Measurements from ENCODE around the gene DACT2. TPM values are rescaled to one million over a fixed set of nuclear protein-coding genes. Genes with fewer than 3 reads are reported as not detected.

Gene DACT2
- total and polyA plus RNA-seq, 2 experiments from 2014 or later = not detected

GRCh38 chr6:168304752-168305015 lies 14.9 kb downstream of the DACT2 start:
- Histone ChIP-seq H3K4me2 (ENCODE audit: unreplicated experiment) (no peak overlapping the region), H3K4me3 (no peak overlapping the region), H4K20me1 (ENCODE audit: insufficient read depth) (no peaks in the 10 kb centered on the region), H3K9ac (no peak overlapping the region), H3K4me1 (ENCODE audit: insufficient read depth) (no peaks in the 10 kb centered on the region), H3K27ac (no peak overlapping the region), H3K36me3 (ENCODE audit: low read depth) (no peaks in the 10 kb centered on the region), H3K79me2 (ENCODE audit: insufficient read depth) (no peaks in the 10 kb centered on the region), H3K9me2 (ENCODE audit: insufficient read depth) (no peaks in the 10 kb centered on the region), H3K9me3 (ENCODE audit: low read depth) (no peaks in the 10 kb centered on the region), H3K27me3 (replicated peaks; ENCODE audit: insufficient read depth) (no peaks in the 10 kb centered on the region), H3F3A (ENCODE audit: insufficient read depth) (no peaks in the 10 kb centered on the region), H2AFZ (no peak overlapping the region)
- TF ChIP-seq EZH2 (IDR thresholded peaks at IDR 0.05; ENCODE audit: insufficient read depth, poor library complexity, severe bottlenecking) = no peak
- no peak for TF ChIP-seq EZH2phosphoT487 (IDR thresholded peaks at IDR 0.05; ENCODE audit: insufficient read depth, low read depth)
- no peak for DNase-seq
- in situ Hi-C loops (cut with MboI) = no loop called here
- WGBS, 2 experiments (ENCODE audit: low coverage in 1 of 2, low lambda C conversion rate in 2 of 2, missing lambda C conversion rate in 2 of 2) = 51 to 59% methylated on average over 7 of the region's 7 CpGs

- Histone ChIP-seq H3K36me3 (ENCODE audit: low read depth) (no peaks in the 10 kb centered on the region), H3F3A (ENCODE audit: insufficient read depth) (no peaks in the 10 kb centered on the region), H3K9me3 (ENCODE audit: low read depth) (no peaks in the 10 kb centered on the region), H3K9ac (no peak overlapping the region), H3K9me2 (ENCODE audit: insufficient read depth) (no peaks in the 10 kb centered on the region), H3K4me1 (ENCODE audit: insufficient read depth) (no peaks in the 10 kb centered on the region), H2AFZ (no peak overlapping the region), H3K79me2 (ENCODE audit: insufficient read depth) (no peaks in the 10 kb centered on the region), H3K4me2 (ENCODE audit: unreplicated experiment) (no peak overlapping the region), H3K4me3 (no peak overlapping the region), H4K20me1 (ENCODE audit: insufficient read depth) (no peaks in the 10 kb centered on the region), H3K27ac (no peak overlapping the region), H3K27me3 (replicated peaks; ENCODE audit: insufficient read depth) (no peaks in the 10 kb centered on the region)
- DNase-seq = no peak
- in situ Hi-C loops (cut with MboI) = no loop called here
- WGBS, 2 experiments (ENCODE audit: low coverage in 1 of 2, low lambda C conversion rate in 2 of 2, missing lambda C conversion rate in 2 of 2) = 64 to 68% methylated on average over 16 of the region's 16 CpGs
- no peak for TF ChIP-seq EZH2 (IDR thresholded peaks at IDR 0.05; ENCODE audit: insufficient read depth, poor library complexity, severe bottlenecking)
- TF ChIP-seq EZH2phosphoT487 (IDR thresholded peaks at IDR 0.05; ENCODE audit: insufficient read depth, low read depth) = no peak
Measured at GRCh38 chr6:168303982-168304751, 15.4 kb downstream of the DACT2 start.

GRCh38 chr6:168302534-168302933 lies 17.0 kb downstream of the DACT2 start:
- H3K79me2 ChIP-seq (ENCODE audit: insufficient read depth) = no peaks in the 10 kb centered on the region
- TF ChIP-seq EZH2phosphoT487 (IDR thresholded peaks at IDR 0.05; ENCODE audit: insufficient read depth, low read depth) (no peak), EZH2 (IDR thresholded peaks at IDR 0.05; ENCODE audit: insufficient read depth, poor library complexity, severe bottlenecking) (no peak)
- DNase-seq = no peak
- no peaks in the 10 kb centered on the region for H4K20me1 ChIP-seq (ENCODE audit: insufficient read depth)
- H3K27me3 ChIP-seq (replicated peaks; ENCODE audit: insufficient read depth) = no peaks in the 10 kb centered on the region
- H3K4me3 ChIP-seq = no peak overlapping the region
- H3K9me2 ChIP-seq (ENCODE audit: insufficient read depth) = no peaks in the 10 kb centered on the region
- H3K9ac ChIP-seq = no peak overlapping the region
- H3K9me3 ChIP-seq (ENCODE audit: low read depth) = no peaks in the 10 kb centered on the region
- no peaks in the 10 kb centered on the region for H3K36me3 ChIP-seq (ENCODE audit: low read depth)
- no peak overlapping the region for H2AFZ ChIP-seq
- H3K27ac ChIP-seq = no peak overlapping the region
- WGBS, 2 experiments (ENCODE audit: low coverage in 1 of 2, low lambda C conversion rate in 2 of 2, missing lambda C conversion rate in 2 of 2) = 70 to 77% methylated on average over 5 of the region's 5 CpGs
- H3K4me2 ChIP-seq (ENCODE audit: unreplicated experiment) = no peak overlapping the region
- H3F3A ChIP-seq (ENCODE audit: insufficient read depth) = no peaks in the 10 kb centered on the region
- in situ Hi-C loops (cut with MboI) = no loop called here
- no peaks in the 10 kb centered on the region for H3K4me1 ChIP-seq (ENCODE audit: insufficient read depth)

- 54 to 61% methylated on average over 16 of the region's 16 CpGs for WGBS, 2 experiments (ENCODE audit: low coverage in 1 of 2, low lambda C conversion rate in 2 of 2, missing lambda C conversion rate in 2 of 2)
- in situ Hi-C loops (cut with MboI) = no loop called here
- Histone ChIP-seq H3K9me3 (ENCODE audit: low read depth) (no peaks in the 10 kb centered on the region), H3K79me2 (ENCODE audit: insufficient read depth) (no peaks in the 10 kb centered on the region), H3K27ac (no peak overlapping the region), H3K36me3 (ENCODE audit: low read depth) (no peaks in the 10 kb centered on the region), H4K20me1 (ENCODE audit: insufficient read depth) (no peaks in the 10 kb centered on the region), H3K4me2 (ENCODE audit: unreplicated experiment) (no peak overlapping the region), H3K9ac (no peak overlapping the region), H2AFZ (no peak overlapping the region), H3F3A (ENCODE audit: insufficient read depth) (no peaks in the 10 kb centered on the region), H3K4me3 (no peak overlapping the region), H3K4me1 (ENCODE audit: insufficient read depth) (no peaks in the 10 kb centered on the region), H3K27me3 (replicated peaks; ENCODE audit: insufficient read depth) (no peaks in the 10 kb centered on the region), H3K9me2 (ENCODE audit: insufficient read depth) (no peaks in the 10 kb centered on the region)
- DNase-seq = no peak
- no peak for TF ChIP-seq EZH2phosphoT487 (IDR thresholded peaks at IDR 0.05; ENCODE audit: insufficient read depth, low read depth)
- TF ChIP-seq EZH2 (IDR thresholded peaks at IDR 0.05; ENCODE audit: insufficient read depth, poor library complexity, severe bottlenecking) = no peak
Measured at GRCh38 chr6:168301648-168302398, 17.8 kb downstream of the DACT2 start.

Measured in GM23248 (cell line).